Muscle of back (tissue), 11 donors: Measurements from ENCODE around the gene COL6A1. TPM values are rescaled to one million over a fixed set of nuclear protein-coding genes. Genes with fewer than 3 reads are reported as not detected.
"Not testable (repeated sequence)": the region's sequence is repeated elsewhere in the genome, so short reads cannot be mapped to it uniquely, and the experiment has no call there.

ENCODE experiments used
- DNase-seq, 3 donors: peaks; one replicate each; pipeline versions ENCODE4 v3.0.0 to v3.0.0-alpha.2; 2013
- polyA plus RNA-seq, 10 donors: library from polyadenylated mRNA; unstranded; fragments of 120-200 nt; gene quantifications; one replicate each; pipeline ENCODE4 v1.2.1, GENCODE V29; 2013; ENCODE audit not compliant: insufficient read length in 10 of 10

Gene COL6A1
- polyA plus RNA-seq, 10 donors: 338 to 664 (median 502) TPM

DNA sequence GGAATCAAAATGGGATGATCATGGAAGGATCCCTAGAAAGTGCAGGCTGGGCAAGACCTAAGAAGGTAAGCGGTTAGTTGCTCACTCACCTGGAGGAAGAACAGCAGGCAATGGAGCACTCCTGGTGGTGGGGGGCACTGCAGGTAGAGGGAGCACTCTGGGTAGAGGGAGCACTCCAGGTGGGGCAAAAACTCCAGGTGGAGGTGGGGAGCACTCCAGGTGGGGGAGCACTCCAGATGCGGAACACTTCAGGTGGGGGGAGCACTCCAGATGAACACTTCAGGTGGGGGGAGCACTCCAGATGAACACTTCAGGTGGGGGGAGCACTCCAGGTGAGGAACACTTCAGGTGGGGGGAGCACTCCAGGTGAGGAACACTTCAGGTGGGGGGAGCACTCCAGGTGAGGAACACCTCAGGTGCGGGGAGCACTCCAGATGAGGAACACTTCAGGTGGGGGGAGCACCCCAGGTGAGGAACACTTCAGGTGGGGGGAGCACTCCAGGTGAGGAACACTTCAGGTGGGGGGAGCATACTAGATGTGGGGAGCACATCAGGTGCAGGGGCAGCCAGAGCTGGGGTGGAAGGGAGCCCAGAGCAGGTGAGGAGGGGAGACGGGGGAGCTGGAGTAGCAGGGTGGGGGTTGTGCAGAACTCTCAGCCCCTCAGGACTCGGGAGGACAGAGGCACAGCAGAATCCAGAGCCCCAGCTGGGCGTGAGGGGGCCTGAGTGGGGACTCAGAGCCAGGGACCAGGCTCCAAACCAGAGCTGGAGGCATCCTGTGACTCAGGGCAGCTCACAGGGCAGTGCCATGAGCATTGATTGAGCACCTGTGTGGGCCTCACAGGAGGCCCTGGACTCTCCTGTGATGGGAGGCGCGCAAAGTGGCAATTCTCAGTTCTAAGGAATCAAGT, 37.7 kb upstream of the COL6A1 start:
- DNase-seq: no peak

DNA sequence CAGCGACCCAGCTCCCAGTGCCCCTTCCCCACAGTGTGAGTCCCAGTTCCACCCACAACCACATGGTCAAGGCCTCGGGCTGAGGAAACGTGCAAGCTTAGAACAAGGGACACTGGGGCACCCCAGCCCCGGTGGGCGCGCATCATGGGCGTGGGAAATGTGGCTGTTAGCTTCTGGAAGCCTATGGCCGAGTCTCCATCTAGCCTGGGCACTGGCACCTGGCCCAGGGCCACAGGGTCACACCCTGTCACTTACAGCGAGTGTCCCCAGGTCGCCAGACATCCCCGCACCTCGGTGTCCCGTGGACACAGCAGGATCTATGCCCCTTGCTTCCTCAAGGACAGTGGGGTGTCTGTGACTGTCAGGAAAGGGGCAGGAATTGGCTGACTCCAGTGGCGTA, 37.0 kb upstream of the COL6A1 start:
- DNase-seq: no peak

DNA sequence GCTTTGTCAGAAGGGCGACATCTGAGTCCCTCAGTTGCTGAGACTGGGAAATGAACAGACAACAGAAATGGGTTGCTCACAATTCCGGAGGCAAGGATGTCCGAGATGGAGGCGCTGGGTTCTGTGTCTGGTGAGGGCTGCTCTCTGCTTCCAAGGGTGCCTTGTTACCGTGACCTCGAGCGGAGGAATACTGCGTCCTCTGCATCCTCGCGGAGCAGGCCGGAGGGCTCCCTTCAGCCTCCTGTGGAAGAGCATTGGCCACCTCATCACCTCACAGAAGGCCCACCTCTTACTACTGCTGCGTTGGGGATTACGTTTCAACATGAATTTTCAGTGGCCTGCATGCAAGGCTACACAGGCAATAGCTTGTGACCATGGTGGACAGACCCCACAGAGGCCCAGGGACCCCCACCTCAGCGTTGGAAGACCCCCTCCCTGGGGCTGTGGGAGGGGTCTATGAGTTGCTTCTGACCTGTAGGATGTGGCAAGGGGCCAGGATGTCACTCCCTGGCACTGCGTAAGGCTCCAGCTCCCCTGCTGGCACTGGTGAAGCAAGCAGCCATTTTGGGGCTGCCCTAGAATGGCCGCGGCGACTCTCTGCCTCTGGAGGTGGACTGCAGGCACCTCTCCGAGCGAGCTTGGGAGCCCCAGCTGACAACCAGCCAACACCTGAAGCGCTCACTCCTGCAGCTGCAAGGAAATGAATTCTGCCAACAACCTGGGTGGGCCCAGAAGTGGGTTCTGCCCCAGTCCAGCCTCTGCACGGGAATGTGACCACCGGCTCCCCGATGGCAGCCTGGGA, 36.3 kb upstream of the COL6A1 start:
- DNase-seq: no peak

DNA sequence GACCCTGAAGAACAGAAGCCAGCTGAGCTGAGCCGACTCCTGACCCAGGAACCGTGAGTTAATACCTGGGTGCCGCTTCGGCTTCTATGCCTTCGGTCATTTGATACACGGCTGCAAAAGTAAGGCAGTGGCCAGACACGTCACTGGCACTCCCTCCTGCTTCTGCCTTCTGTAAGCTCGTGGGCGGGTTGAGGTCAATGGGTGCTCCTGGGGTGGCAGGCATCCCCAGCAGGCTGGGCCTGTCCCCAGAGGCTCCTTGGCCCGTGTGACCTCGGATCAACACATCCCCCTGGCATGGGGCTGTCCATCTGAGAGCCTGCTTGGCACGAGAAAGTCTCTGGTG, 35.7 kb upstream of the COL6A1 start:
- no peak for DNase-seq

DNA sequence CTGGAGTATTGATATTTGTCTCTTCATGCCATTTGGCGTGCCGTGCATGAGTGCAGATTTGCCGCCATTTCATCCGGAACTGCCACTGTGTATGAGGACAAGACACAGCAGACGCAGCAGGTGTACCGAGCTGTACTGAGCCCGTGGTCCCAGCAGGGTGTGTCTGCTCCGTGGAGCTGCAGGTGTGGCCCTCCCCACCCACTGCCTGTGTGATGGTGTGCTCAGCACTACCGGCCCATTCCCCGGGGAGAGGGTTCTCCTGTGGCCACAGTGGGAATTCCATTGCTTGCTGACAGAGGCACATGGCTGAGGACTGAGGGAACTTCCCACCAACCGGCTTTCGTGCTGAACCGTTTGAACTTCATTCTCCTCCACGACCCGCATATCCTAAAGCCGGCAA, 34.3 kb upstream of the COL6A1 start:
- DNase-seq: no peak

DNA sequence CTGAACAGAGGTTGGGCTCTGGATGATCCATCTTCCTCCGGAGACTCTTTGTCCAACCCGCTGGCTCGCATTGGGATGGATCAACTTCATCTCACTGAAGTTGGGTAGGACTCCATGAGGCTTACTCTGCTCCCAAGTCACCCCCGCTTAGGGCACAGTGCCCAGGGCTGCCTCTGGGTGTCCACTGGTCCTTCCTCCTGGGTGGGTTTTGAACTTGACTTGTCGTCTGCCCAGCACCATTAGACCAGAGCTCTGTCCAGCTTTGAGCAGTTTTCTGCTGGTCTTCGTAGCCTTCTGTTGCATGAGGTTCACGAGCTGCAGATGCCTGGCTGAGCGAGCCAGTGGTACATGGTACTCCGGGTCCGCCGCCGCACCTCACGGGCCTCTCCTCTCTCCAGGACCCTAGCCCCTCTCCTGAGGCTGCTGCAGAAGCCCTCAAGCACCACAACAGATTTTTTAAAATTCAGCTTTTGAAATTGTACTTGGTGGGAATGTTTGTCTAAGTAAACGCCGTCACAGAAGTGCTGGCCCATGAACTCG, 33.8 kb upstream of the COL6A1 start:
- no peak for DNase-seq

DNA sequence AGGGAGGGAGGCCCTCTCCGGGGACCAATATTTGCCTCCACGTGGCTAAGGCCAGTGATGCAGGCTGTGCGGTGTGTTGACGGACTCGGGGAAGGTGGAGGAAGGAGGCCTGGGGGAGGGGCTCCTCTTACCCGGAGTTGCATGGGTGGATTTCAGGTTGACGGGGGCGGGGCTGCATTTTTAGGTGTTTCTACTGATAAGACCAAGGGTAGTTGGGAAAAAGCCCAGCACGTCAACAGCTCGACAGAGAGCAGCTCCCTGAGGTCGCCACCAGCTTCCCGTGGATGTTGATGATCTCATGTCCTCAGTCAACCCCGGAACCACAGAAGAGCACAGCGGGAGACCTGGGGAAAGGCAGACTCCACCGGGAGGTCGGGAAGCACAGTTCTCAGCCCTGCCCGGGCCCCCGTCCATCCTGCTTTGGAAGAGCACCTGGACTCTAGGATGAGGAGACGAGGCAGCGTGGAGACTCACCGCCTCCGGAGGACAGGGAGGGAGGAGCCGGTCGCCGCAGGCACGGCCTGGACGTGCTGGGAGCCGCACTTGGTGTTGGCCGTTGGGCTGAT, 32.9 kb upstream of the COL6A1 start:
- DNase-seq: no peak

DNA sequence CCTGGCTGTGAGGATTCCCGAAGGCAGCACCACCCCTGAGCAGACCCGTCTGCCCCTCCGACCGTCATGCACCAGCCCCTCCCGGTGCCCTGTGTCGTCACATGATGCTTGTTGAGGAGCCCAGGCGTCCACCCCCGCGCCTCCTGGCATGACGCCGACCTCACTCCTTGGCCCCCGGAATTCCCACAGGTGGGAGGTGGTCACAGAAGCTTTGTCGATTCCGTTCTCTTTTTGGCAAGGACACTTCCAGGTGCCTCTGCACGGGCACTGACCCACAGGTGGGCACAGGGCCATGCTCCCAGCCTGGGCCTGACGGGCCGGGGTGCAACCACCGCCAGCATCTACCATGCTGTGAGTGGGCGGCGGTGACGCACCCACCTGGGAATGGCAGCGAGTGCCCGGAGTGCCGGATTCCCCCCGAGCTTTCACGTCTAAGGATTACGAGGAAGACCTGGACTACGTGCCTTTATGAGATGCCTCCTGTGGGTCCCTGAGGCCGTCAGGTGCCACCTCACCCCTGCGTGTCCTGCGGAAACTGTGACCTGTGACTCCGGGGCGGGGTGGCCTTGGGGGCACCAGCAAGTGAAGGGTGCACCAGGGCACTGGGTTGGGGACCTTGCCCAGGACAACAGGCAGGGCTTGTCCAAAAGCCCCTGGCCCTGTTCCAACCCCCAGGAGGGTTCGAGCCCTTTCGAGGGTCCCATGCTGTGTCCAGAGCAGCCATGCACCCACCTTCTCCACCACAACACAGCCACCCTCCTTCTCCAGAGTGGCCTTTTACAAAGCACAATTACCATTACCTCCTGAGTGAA, 31.4 kb upstream of the COL6A1 start:
- DNase-seq: no peak

DNA sequence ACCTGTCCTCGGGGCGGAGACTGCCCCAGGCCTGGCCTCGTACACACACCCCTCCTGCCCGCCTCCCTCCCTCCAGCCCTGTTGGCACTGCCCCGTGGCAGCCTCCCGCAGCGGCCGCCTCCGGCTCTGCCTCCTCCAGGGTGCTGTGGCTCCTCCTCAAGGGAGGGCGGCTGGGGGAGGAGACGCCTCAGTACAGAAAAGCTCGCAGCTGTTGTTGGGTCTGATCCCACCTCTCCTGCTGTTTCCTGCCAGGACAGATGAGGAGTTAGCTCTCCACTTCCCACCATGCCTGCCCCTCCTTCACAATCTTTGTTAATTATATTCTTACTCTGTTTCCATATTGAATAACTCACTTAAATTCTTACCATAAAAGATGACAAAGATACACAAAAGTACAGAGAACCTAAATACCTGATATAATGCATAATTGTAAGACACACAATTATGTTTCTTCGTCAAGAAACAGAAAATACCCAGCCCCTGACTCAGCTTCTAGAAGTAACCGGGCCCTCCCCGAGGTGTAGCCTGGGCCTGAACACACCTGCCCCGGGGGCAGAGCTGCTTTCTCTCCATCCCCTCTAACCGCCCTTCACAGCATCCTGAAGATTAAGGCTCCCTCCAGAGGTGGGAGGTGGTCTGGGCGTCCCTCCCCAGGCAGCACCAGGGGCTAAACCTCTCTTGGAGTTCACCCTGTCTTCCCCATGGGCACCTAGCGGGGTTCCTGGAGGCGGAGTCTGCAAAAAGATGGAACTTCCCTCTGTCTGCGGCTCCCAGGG, 30.6 kb upstream of the COL6A1 start:
- peak; percentile 75 to 92 (median 76) for DNase-seq

DNA sequence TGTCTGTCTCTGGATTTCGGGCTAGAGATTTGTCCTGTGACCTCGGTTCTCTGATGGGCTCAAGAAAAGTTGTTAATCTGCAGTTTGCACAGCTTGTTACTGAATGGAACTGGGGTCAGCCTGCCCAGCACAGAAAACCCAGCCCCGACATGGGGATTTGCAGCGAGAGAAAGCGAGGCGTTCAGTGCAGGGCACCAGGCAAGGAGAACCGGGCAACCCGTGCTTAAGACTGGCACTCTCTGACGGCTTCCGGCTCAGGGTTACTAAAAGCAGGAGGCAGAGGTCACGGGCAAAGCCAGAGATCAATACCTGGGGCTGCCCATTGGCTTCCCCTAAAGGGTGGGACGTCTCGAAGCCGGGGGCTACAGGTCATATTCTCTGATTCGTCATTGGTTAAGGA, 29.9 kb upstream of the COL6A1 start:
- DNase-seq: no peak

DNA sequence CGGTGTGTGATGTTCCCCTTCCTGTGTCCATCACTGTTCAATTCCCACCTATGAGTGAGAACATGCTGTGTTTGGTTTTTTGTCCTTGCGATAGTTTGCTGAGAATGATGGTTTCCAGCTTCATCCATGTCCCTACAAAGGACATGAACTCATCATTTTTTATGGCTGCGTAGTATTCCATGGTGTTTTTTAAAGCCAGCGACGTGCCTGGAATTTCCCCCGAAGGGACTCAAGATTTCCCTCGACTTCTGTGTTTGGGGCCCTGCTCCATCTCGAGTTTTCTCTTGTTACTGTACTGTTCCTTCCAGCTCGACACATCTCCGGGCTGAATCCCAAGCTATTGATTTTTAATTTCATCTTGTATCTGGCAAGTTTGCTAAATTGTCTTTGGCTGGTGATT, 29.0 kb upstream of the COL6A1 start:
- not testable (repeated sequence) for DNase-seq

DNA sequence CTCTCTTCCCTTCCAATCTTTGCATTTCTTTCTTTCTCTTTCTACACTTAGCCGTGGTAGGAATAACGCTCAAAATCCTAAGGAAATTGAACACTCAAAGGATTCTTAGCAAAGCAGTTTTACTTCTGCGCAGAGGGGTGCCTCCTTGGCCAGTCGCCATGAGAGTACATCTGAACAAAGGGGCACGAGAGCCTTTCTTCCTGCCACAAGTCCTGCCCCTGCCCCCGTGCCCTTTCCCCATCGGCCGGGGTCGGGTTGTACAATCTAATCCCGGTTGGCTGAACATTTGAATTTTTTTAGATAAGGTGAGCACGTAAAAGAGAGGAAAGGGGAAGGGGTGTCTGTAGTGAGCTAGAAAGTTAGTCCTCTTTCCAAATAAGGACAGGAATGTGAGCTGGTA, 28.6 kb upstream of the COL6A1 start:
- no peak for DNase-seq

DNA sequence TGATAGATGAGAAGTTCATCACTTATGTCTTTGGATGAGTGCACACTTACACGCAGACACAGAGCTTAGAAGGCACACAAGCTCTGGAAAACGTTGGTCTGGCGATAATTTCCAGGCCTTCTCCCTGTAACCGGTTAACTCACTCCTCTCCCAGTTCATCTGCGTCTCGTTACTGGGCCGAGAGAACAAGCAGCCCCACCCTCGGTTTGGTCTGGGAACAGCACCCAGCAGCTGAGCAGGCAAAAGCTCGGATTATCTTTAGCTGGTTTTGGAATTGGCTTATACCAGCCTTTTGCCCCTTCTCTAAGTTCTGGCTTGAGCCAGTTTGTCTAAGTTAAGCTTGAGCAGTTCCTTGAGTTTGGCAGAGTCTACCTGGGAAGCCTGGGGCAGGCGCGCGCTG, 27.3 kb upstream of the COL6A1 start:
- peak in 1 of 3 donors; percentile 79 for DNase-seq

DNA sequence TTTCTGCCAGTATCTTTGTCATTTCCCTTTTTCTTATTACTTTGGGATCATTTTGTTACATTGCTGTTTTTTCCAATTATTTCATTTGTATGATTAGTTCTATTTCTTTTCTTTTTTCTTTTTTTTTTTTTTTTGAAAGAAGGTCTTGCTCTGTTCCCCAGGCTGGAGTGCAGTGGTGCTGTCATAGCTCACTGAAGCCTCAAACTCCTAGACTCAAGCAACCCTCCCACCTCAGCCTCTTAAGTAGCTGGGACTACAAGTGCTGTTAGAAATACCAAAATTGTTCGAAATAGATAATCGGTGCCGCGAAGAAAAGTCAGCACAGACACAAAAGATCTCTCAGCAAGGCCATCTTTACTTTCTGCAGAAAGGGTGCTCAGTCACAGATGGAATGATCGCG, 26.6 kb upstream of the COL6A1 start:
- no peak for DNase-seq

DNA sequence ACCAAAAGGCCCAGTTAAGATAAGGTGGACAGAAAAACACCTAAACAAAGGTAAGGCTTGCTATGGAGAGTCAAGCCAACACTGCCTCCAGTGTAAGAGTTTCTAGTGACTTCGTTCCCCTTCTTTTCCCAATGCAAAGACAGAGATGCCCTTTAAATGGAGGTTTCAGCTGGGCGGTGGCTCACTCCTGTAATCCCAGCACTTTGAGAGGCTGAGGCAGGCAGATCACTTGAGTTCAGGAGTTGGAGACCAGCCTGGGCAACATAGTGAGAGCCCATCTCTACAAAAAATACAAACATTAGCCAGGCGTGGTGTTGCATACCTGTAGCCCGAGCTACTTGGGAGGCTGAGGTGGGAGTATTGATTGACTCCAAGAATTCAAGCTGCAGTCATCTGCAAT, 24.0 kb upstream of the COL6A1 start:
- no peak for DNase-seq

DNA sequence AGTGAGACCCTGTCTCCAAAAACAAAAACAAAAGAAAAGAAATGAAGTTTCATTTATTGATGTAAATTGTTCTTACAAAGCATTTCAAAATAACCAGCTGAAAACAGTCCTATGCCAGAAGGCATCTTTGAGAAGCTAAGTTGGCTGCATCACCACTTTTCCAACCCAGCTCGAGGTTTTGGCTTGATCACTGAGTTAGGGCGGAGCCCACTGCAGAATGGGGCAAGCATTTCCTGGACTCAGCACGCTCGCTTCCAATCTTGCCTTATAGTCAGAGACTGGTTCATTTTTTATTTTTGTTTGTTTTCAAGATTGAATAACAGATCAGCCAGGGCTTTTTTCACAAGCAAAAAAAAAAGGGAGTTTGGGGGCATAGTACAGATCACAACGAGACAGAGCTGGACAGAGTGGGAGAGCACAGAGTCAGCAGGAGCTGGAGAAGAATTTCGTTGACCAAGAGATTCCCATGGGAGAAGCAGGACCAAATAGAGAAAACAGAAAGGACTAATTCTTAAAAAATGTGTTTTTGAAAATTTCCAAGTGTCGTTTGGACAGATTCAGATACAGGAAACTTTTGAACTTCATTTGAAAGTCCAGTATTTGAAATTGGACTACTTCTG, 23.5 kb upstream of the COL6A1 start:
- DNase-seq: peak in 1 of 3 donors; percentile 60

DNA sequence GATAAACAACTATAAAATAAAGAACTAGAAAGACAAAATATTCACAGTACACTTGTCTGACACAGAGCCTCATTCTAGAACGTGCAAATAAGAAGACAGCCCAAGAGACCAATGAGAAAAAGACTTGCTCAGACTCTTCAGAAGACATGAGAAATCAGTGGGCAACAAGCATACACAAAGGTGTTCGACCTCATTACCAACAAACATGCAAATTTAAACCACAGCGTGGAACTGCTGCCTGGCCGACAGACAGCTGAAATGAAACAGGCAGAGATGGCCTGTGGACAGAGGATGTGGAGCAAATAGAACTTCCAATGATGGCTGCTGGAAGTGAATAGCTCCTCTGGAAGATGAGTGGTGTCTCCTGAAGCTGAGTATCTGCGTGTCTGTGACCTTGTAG, 22.4 kb upstream of the COL6A1 start:
- DNase-seq: no peak

DNA sequence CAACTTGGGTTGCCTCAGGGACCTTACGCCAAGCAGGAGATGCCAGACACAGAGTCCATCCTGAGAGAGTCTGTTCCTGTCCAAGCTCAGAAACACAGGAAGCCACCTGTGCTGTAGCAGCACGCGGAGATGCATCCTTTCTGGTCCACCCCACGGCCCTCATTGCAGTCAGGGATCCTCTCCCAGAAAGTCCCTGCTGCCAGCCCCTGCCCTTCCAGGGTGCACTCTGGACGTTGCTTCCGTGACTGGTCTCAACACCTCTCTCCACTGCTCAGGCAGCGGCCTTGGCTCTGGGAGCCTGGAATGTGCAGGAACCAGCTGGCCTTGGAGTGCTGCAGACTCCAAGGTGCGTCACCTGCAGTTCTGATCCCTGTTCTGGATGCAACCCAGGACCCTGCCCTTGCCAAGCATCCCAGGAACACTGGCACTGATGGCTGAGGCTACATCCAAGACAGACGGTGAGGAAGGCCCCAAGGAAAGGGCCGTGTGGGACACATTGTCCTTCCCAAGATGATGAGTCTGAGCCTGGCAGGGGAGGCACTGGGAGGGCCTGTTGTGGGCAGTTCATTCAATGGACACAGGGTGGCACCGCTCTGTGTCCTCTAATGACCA, 21.7 kb upstream of the COL6A1 start:
- no peak for DNase-seq

DNA sequence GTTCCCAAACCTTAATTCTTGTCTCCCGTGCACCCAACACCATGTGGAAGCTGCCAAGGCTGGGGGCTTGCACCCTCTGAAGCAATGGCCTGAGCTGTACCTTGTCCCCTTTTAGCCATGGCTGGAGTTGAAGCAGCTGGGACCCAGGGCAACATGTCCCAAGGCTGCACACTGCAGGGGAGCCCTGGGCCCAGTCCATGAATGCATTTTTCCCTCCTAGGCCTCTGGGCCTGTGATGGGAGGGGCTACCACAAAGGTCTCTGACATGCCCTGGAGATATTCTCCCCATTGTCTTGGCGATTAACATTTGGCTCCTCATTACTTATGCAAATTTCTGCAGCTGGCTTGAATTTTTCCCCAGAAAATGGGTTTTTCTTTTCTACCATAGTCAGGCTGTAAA, 20.2 kb upstream of the COL6A1 start:
- not testable (repeated sequence) for DNase-seq
